Effector CD4-positive, alpha-beta T cell (primary cell): ENCODE results near the gene HPS1.

Source experiments
- DNase-seq: peaks from one replicate; pipeline ENCODE4 v3.0.0-alpha.2; 2020

HPS1 gene

DNA sequence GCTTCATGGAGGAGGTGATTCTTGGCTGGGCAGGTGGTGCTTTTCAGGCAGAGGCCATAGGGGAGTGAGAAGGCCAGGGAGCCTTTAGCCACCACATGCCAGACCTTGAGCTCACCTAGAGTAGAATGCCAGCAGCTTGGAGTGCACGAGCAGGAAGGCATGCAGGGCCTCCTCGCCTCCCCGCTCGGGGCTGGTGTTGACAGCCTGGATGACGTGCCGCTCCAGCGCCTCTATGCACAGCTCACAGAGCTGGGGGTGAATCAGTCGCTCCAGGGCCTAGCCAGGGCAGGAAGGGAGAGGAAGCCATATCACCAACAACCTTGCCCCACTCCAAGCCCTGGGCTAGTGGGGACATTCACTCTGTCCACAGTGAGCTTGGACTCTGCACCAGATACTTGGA lies 15.7 kb downstream of the HPS1 start:
- no peak for DNase-seq

- DNase-seq: no peak
Measured at GRCh38 chr10:98430427-98430826, 16.3 kb downstream of the HPS1 start.

DNA sequence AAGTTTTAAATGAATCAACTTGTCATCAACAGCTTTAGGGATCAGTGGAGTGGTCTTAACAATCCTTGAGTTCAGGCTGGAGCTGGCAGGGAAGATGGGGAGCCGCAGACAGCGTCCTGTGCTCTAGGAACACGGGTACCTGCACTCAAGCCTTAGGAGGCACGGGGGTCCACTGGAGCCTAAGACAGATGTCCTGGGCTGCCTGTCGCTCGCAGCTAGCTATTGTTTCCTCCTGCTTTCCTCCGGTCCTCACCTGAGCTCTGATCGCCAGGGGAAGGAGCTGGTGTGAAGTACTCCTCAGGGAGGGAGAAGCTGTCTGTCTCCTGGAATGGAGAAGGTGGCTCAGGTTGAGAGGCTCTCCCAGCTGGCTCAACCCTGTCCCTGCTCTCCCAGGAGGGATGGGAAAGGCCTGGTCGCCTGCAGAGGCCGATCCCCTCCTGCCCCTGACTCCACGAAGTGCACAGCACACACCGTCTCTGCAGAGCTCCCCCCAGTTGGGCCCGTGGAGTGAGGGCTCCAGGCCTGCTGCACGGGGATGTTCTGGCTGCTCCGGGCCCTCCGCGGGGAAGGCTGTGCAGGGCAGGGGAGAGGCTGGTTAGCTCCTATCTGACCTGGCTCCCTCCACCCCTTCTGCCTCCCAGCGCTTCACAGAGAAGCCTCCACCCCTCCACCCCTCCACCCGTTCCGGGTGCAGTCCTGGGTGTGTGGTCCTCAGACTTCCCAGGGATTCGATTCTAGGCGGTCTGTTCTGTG lies 17.2 kb downstream of the HPS1 start:
- DNase-seq: no peak

GRCh38 chr10:98427011-98427515 lies 19.7 kb downstream of the HPS1 start:
- DNase-seq: no peak

DNA sequence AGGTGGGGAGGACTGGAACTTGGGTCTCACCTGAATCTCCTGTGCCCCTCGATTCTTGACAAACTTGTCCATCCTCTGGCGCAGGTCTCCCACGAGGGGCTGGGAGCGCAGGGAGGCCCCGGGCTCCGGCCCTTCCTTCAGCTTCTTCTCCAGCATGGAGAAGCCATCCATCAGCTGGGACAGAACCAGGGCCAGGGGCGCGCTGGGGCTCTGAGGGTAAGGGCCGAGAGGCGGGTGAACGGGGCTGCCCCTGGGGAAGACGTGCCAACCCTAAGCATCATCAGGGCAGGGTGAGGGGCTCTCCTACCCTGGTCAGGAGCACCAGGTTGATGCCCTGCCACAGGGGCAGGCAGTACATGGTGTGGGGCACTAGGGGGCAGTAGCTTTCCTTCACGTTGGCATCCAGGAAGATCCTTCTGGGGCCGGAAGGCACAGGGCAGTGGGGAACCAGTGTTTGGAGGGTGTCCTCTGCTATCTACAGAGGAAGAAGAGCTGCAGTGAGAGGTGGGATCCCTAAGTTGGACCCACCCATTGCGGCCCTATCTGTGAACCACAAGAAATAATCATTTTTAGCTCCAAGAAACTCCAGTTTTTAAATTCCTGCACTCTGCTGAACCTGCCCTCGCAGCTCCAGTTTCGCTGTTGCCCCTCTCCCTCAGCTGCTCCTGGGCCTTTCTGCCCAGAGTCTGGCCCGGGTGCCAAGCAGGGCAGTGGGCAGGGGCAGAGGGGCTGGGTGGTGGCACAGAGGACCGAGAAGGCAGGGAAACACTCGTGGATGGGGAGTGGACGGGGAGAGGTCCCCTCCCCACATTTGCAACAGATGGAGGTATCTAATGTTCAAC lies 21.0 kb downstream of the HPS1 start:
- no peak for DNase-seq

DNA sequence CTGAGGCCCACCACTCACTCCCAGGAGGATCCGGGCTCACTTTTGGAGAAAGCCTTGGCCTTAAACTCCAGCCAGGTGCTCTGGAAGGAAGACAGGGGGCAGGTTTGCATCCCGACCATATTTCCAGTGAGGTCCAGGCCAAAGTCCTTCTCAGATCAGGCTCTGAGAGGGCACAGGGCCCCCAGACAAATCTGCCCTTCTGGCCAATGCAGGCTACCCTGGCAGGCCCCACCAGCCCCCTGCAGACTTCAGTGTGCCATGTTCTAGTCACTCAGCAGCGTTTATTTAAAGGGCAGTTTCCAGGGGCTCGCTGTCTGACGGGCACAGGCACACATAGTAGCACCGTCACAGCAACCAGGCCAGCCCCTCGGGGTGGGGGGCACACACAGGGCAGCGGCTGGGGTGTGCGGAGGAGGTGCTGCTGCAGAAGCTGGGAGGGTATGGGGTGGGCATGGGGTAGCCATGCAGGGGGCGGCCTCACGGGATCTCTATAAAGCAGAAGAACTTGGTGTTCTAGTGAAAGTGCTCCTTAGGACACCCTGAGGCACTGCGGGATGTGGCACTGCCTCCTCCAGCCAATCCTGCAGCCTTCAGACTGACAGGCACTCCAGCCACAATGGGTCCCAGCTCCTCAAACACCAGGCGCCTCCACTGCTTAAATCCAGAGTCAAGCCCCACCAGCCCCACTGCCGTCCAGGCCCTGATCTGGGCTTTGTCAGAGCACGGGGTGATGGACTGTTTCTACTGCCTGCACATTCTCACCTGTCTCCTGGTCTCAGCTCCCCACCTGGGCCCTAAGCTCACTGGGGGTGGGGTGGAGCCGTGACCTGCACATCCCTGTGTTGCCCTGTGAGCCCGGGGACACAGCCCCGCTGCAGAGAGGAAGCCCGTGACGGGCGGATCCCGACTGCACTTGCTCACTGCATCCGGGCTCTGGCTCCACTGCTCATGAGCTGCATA lies 22.2 kb downstream of the HPS1 start:
- DNase-seq: no peak

DNA sequence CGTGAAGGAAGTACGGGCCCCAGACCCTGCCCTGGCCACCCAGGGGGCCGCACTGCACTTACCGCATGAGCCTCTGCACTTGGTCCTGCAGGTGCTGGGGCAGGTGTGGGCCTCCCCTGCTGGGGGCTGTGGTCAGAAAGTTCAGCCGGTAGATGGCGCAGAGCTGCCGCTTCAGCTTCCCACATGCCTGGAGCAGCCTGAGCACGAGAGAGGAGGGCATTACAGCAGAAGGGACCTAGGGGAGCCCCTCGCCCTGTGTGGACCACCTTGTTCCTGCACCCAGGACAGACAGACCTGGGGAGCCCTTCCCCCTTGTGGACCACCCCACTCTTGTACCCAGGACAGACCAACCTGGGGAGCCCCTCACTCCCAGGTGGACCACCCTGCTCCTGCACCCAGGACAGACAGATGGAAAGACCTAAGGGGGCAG lies 23.0 kb downstream of the HPS1 start:
- DNase-seq: no peak

- DNase-seq: no peak
Measured at GRCh38 chr10:98422182-98422581, 24.6 kb downstream of the HPS1 start.

GRCh38 chr10:98420786-98421185 lies 25.9 kb downstream of the HPS1 start:
- DNase-seq: no peak

- no peak for DNase-seq
Measured at GRCh38 chr10:98419469-98420261, 27.1 kb downstream of the HPS1 start.

GRCh38 chr10:98418665-98419468 lies 27.9 kb downstream of the HPS1 start:
- no peak for DNase-seq

DNA sequence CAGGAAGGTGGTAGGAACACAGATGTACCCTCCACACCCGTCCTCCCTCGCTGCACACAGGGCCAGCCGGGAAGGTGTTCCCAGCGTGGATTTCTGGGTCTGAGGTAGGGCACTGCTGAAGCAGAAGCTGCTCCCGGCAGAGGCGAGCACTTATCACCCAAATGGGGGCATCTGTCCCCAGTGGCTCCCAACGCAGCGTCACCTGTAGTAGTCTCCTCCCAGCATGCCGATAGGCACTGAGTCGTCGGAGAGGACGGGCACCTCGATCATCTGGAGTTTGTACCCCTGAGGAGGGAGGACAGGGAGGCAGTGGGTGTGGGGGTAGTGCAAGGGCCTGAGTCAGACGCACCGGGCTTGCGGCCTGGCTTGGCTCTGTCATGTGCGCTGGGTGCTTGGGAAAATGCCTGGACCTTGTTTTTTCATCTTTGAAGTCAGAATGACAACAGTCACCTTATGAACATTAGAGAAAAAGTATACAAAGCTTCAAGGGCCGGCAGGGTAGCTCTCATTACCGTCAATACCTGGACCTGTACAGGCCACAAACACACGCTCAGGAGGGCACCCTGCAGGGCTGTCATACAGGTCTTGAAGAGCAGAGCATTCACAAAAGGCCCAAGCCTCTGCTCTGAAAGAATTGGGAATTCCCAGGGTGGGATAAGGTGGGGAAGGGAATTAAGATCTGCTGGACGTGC lies 28.6 kb downstream of the HPS1 start:
- DNase-seq: no peak

DNA sequence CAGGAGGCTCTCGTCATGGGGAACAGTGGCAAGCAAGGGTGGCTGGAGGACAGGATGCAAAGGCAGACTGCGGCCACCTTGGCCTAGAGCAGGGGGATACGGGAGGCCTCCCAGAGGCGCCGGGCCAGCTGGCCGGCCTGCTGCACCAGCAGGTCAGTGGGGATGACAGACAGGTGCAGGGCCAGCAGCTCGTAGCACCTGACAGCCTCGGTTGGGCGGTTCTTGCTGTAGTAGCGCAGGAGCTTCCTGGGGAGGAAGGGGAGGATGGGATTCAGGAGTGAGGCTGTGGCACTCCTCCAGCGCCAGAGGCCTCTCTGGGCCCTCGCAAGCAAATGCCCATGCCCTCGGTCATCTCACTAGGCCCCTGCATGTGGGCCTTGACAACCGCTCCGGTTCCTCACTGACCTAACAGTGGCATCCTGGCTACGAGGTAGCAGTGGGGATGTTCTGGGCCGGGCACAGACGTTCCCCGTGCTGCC lies 29.2 kb downstream of the HPS1 start:
- no peak for DNase-seq

- no peak for DNase-seq
Measured at GRCh38 chr10:98416606-98417388, 29.9 kb downstream of the HPS1 start.

GRCh38 chr10:98415731-98416119 lies 31.0 kb downstream of the HPS1 start:
- no peak for DNase-seq

DNA sequence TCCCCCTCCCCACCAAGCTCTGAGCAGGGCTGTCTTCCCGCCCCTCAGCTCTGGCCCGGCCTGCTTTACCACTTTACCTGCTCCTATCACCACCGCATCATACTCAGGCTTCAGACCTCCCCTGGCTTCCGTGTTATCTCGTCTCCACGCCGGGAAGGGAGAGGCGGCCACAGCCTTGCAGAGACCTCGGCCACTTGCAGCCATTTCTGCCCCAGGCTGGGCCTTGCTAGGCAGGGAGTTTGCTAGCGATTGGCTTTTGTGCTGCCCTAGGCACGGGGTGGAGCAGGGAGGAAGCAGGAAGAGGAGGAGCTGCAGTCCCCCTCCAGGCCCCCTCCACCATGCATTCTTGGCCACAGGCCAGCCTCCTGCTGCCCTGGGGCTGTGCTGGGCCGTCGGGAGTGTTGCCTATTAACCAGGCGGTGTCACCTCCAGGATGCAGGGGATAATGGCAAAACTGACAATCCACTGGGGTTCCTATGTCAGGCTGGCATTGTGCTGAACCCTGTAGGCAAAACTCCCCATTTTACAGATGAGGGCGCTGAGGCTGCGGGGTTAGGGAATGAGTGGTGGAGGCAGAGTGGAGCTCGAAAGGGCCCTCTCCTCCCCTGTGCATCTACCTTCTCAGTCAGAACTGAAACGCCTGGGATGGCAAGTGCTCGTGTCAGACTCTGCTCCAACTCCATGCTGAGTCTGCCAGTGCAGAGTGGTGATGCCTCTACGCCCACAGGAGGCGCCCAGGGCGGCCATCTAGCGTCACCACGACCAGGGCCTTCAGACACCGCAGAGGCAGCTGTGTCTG lies 31.6 kb downstream of the HPS1 start, which contains the start of gene PYROXD2:
TSS of gene PYROXD2 (minus strand) at position 251 of the 799 bp plus-strand sequence. CDS start at position 204, 47 bp downstream.
- peak; percentile 12 for DNase-seq

- DNase-seq: no peak
Measured at GRCh38 chr10:98414578-98414931, 32.2 kb downstream of the HPS1 start.

DNA sequence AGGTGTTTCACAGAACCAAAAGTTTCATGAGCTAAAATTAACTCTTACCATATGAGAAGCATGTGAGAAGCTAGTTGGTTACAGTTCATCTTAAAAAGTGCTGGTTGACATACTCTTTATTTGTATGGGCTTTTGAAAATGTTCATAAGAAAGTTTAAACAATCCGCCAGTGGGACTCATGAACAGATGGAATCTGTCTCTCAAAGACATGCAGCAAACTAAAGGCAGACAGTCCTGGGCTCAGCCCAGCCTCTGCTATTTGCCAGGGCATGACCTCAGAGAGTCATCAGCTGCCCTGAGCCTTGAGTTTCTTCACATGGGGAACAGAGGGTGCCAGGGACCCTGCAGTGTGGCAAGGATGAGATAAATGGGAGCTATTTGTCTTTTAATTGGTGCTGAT lies 35.0 kb downstream of the HPS1 start:
- DNase-seq: no peak
